ENCODE results near the gene CHRND. TPM values are rescaled to one million over a fixed set of nuclear protein-coding genes. Genes with fewer than 3 reads are reported as not detected.

CHRND gene
- total RNA-seq, 2 experiments from 2014 or later = not detected

GRCh38 chr2:232534940-232535651, 9.1 kb downstream of the CHRND start:
- no peak overlapping the region for H3K4me3 Mint-ChIP-seq
- no peaks in the 10 kb centered on the region for H3K36me3 Mint-ChIP-seq (ENCODE audit: low read depth)
- H3K27me3 Mint-ChIP-seq = peaks cover 6% of the 10 kb centered on the region
- peaks cover 4% of the 10 kb centered on the region for H3K4me1 Mint-ChIP-seq (ENCODE audit: low read depth)
- ChIA-PET POLR2A (interaction anchor here (1.1 kb wide), 1 partner anchor 16 kb away, joined by 4 read pairs; the partner anchor contains the start of genes EIF4E2 and TIGD1), CTCF (no interaction called here)
- no peak for DNase-seq
- TF ChIP-seq CTCF (IDR thresholded peaks at IDR 0.05) = no peak
- intact Hi-C loops (cut with micrococcal nuclease) = no loop called here
- H3K9me3 Mint-ChIP-seq = peaks cover 2% of the 10 kb centered on the region
- no peak for ATAC-seq
- H3K27ac Mint-ChIP-seq = no peak overlapping the region

GRCh38 chr2:232535761-232536530, 10.0 kb downstream of the CHRND start:
- intact Hi-C loops (cut with micrococcal nuclease) = no loop called here
- peaks cover 4% of the 10 kb centered on the region for H3K4me1 Mint-ChIP-seq (ENCODE audit: low read depth)
- ATAC-seq = no peak
- H3K27me3 Mint-ChIP-seq = peaks cover 6% of the 10 kb centered on the region
- peaks cover 2% of the 10 kb centered on the region for H3K9me3 Mint-ChIP-seq
- no peaks in the 10 kb centered on the region for H3K36me3 Mint-ChIP-seq (ENCODE audit: low read depth)
- CTCF ChIA-PET = no interaction called here
- POLR2A ChIA-PET = no interaction called here
- H3K27ac Mint-ChIP-seq = no peak overlapping the region
- H3K4me3 Mint-ChIP-seq = no peak overlapping the region
- no peak for DNase-seq
- TF ChIP-seq CTCF (IDR thresholded peaks at IDR 0.05) = no peak

GRCh38 chr2:232537079-232537478, 11.1 kb downstream of the CHRND start:
- ATAC-seq = peak; percentile 71
- ChIA-PET CTCF (no interaction called here), POLR2A (interaction anchor here (1.1 kb wide), 1 partner anchor 8 kb away, joined by 3 read pairs; no protein-coding TSS in a partner anchor)
- TF ChIP-seq CTCF (IDR thresholded peaks at IDR 0.05) = peak; percentile 42
- DNase-seq = peak; percentile 45
- no peak overlapping the region for H3K4me3 Mint-ChIP-seq
- H3K27me3 Mint-ChIP-seq = peaks cover 6% of the 10 kb centered on the region
- H3K4me1 Mint-ChIP-seq (ENCODE audit: low read depth) = peaks cover 7% of the 10 kb centered on the region
- intact Hi-C loops (cut with micrococcal nuclease) = no loop called here
- H3K27ac Mint-ChIP-seq = no peak overlapping the region
- H3K36me3 Mint-ChIP-seq (ENCODE audit: low read depth) = no peaks in the 10 kb centered on the region
- peaks cover 2% of the 10 kb centered on the region for H3K9me3 Mint-ChIP-seq

- ATAC-seq = no peak
- peaks cover 6% of the 10 kb centered on the region for H3K27me3 Mint-ChIP-seq
- no peak overlapping the region for H3K4me3 Mint-ChIP-seq
- H3K4me1 Mint-ChIP-seq (ENCODE audit: low read depth) = peaks cover 7% of the 10 kb centered on the region
- intact Hi-C loops (cut with micrococcal nuclease) = no loop called here
- H3K9me3 Mint-ChIP-seq = peaks cover 2% of the 10 kb centered on the region
- TF ChIP-seq CTCF (IDR thresholded peaks at IDR 0.05) = no peak
- H3K27ac Mint-ChIP-seq = no peak overlapping the region
- no peak for DNase-seq
- POLR2A ChIA-PET = interaction anchor here (1.1 kb wide), 1 partner anchor 9 kb away, joined by 3 read pairs; no protein-coding TSS in a partner anchor
- no peaks in the 10 kb centered on the region for H3K36me3 Mint-ChIP-seq (ENCODE audit: low read depth)
- CTCF ChIA-PET = no interaction called here
These were observed 11.5 kb downstream of the CHRND start for GRCh38 chr2:232537499-232537898.

- no peak for TF ChIP-seq CTCF (IDR thresholded peaks at IDR 0.05)
- intact Hi-C loops (cut with micrococcal nuclease) = no loop called here
- Mint-ChIP-seq H3K36me3 (ENCODE audit: low read depth) (no peaks in the 10 kb centered on the region), H3K4me3 (no peak overlapping the region), H3K4me1 (ENCODE audit: low read depth) (peaks cover 9% of the 10 kb centered on the region), H3K27ac (no peak overlapping the region), H3K9me3 (peaks cover 2% of the 10 kb centered on the region), H3K27me3 (peaks cover 4% of the 10 kb centered on the region)
- ATAC-seq = no peak
- DNase-seq = no peak
- POLR2A ChIA-PET = interaction anchor here (1.7 kb wide), 1 partner anchor 7 kb away, joined by 6 read pairs; no protein-coding TSS in a partner anchor
- CTCF ChIA-PET = interaction anchor here (0.6 to 1.3 kb wide), 2 partner anchors 12 to 76 kb away, joined by 3 read pairs; partner anchors contain the start of gene TIGD1
These were observed 12.7 kb downstream of the CHRND start for GRCh38 chr2:232538671-232539070.
